ENCODE results near the gene LCLAT1.
"Not testable (repeated sequence)": the region's sequence is repeated elsewhere in the genome, so short reads cannot be mapped to it uniquely, and the experiment has no call there.

LCLAT1 gene

GRCh38 chr2:30454571-30454970 is 7.5 kb downstream of the LCLAT1 start:
- peak; percentile 10 for DNase-seq (ENCODE audit: low read depth)

DNA sequence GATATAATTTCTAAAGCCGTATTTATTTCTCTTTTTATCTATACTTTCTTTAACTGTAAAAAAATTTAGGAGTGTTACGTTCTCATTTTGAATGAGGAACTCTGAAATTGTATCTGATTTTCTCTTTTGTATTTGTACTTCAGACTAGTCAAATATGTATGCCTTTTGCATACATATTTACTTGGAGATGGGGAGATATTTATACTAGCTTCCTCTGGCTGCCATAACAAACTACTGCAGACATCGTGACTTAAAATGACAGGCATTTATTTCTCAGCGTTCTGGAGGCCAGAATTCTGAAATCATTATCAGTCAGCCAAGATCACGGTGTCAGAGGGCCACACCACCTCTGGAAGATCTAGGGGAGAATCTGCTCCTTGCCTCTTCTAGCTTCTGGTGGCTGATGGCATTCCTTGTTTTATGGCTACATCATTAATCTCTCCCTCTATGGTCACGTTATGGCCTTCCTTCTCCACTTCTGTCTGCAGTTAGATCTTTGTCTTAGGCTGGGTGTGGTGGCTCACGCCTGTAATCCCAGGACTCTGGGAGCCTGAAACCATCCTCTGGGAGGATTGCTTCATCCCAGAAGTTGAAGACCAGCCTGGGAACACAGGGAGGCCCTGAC is 8.2 kb downstream of the LCLAT1 start:
- DNase-seq (ENCODE audit: low read depth) = no peak

DNA sequence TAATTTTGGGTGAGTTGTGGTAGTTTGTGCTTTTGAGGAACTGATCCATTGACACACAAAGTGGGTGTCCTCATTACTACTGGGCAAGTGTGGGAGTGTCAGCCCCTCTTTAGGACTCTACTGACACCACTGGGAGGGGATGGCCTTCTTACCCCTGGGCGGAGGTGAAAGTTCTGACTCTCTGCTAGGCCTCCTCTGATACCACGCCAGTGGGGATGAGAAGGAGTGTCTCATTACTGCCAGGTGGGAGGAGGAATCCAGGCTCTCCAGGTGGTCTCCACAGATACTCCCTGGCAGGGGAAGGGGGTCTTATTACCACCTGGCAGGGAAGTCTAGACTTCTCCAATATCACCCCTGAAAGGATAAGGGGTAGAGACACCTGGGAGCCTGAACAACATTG is 9.1 kb downstream of the LCLAT1 start:
- no peak for DNase-seq (ENCODE audit: low read depth)

- no peak for DNase-seq (ENCODE audit: low read depth)
Observed at GRCh38 chr2:30456579-30456978, 9.5 kb downstream of the LCLAT1 start.

GRCh38 chr2:30457296-30457695 is 10.2 kb downstream of the LCLAT1 start:
- no peak for DNase-seq (ENCODE audit: low read depth)

GRCh38 chr2:30459140-30459539 is 12.1 kb downstream of the LCLAT1 start:
- no peak for DNase-seq (ENCODE audit: low read depth)

GRCh38 chr2:30462131-30462857 is 15.2 kb downstream of the LCLAT1 start:
- DNase-seq (ENCODE audit: low read depth) = no peak

GRCh38 chr2:30463535-30463934 is 16.5 kb downstream of the LCLAT1 start:
- DNase-seq (ENCODE audit: low read depth) = no peak

- DNase-seq (ENCODE audit: low read depth) = no peak
Observed at GRCh38 chr2:30464544-30465170, 17.6 kb downstream of the LCLAT1 start.

- DNase-seq (ENCODE audit: low read depth) = no peak
Observed at GRCh38 chr2:30465171-30465545, 18.1 kb downstream of the LCLAT1 start.

DNA sequence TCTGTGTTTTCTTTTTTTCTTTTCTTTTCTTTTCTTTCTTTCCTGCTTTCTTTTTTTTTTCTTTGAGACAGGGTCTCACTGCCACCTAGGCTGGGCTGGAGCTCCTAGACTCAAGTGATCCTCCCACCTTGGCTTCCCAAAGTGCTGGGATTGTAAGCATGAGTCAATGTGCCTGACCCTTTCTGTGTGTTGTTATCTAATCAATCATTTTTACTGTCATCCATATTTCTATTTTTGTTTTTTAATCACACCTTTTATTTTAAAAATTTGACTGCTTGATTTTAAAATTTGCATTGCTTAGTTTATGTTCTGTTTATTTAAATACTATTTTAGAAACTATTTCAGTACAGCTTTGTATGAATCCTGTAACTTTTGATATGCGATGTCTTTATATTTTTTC is 19.2 kb downstream of the LCLAT1 start:
- DNase-seq (ENCODE audit: low read depth) = no peak

- not testable (repeated sequence) for DNase-seq (ENCODE audit: low read depth)
Observed at GRCh38 chr2:30467062-30467826, 20.2 kb downstream of the LCLAT1 start.

DNA sequence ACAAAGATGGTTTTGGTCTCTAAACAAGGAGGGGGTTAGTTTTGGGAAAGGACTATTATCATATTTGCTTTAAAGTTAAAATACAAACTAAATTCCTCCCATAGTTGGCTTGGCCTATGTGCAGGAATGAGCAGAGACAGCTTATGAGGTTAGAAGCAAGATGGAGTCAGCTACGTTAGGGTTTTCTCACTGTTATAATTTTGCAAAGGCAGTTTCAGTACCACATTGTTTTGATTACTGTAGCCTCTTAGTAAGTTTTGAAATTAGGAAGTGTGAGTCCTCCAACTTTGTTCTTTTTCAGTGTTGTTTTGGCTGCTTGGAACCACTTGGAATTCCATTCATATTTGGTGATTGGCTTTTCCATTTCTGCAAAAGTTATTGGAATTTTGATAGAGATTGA is 23.4 kb downstream of the LCLAT1 start:
- DNase-seq (ENCODE audit: low read depth) = no peak

DNA sequence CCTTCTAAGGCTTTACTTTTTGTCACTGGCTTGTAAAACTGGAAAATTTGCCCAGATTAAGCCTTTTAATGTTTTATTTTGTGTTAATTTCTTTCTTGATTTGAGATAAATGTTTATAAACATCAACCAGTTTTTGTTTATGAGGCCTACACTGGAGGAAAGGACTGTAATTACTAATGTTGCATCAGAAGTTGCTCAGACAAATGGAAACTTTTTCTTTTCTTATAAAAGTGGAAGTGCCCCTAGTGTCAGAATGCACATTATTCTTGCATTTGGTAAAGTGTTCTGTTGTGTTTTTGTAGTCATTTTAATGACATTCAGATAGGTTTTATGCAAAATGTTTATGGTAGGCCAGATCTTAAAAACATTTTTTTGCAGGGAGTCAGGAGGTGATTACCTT is 25.3 kb downstream of the LCLAT1 start:
- no peak for DNase-seq (ENCODE audit: low read depth)

DNA sequence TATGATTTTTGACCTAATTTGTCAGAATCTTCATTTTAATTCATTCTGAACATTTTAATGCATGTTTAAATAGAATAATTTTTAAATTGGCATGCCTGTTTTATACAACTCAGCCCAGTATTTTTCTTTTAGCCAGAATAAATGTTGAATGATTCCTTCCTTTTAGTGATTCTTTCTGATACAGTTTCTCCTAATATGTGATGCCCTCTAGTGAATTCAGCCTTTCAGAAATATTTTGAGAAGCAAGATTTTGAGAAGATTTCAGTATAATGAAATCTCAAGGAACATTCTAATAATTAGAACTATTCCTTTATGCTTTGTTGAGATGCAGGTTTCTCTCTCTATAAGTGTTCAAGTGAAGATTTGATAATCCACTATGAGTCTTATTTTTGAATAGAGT is 28.5 kb downstream of the LCLAT1 start:
- no peak for DNase-seq (ENCODE audit: low read depth)

- DNase-seq (ENCODE audit: low read depth) = no peak
Observed at GRCh38 chr2:30476636-30477035, 29.6 kb downstream of the LCLAT1 start.

- DNase-seq (ENCODE audit: low read depth) = no peak
Observed at GRCh38 chr2:30480703-30481322, 33.8 kb downstream of the LCLAT1 start.

DNA sequence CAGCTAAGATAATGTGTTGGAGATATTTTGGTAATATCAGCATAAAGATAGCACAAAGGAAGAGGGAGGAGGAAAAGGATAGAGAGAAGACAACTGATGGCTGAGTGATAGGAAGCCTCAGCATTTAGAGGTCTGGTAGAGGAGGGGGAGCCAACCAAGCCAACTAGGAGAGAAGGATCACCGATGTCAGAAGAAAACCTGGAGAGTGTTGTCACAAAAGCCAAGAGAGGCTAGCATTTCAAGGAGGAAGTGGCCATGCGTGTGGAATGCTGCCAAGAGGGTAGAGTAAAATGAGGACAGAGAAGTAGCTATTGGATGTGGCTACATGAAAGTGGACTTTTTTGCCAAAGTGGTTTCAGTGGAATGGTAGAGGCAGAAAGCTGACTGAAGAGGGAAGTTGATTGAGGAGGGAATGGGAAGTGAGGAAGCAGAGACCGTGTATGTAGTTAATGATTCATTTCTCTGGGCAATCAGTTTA is 34.3 kb downstream of the LCLAT1 start:
- DNase-seq (ENCODE audit: low read depth) = no peak

DNA sequence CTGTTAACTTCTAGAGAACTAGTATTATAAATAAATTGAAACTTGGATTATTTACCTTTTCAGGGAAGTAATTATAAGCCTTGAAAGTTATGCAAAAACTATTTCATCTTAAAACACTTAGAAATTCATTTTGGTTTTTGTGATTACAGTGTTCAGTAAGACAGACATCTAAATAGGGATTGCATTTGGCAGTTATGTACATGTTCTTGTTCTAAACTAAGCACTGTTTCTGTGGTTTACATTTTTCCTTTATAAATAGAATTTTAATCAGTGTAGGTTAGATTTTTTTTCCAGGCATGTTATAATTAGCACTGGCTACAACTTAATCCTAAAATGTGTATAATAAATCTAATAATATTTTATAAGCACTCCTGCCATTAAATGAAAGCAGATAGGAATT is 35.0 kb downstream of the LCLAT1 start:
- no peak for DNase-seq (ENCODE audit: low read depth)

DNA sequence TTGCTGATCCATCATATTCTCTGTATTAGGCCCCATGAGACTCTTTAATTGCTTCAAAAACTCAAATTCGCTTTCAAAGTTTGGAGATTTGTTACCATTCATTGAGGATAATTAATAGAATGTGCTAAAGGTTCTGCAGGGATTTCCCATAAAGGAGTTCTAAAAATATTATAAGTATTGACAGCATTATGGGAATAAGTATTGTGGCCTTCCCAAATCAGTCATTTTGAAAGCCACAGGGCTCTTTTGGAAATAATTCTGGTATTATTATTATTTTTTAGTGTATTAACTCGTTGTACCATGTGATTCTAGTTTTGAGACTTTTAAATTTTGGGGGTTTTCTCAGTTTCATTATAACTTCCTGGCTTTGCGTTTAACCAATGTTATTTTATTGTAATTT is 37.1 kb downstream of the LCLAT1 start:
- DNase-seq (ENCODE audit: low read depth) = no peak

DNA sequence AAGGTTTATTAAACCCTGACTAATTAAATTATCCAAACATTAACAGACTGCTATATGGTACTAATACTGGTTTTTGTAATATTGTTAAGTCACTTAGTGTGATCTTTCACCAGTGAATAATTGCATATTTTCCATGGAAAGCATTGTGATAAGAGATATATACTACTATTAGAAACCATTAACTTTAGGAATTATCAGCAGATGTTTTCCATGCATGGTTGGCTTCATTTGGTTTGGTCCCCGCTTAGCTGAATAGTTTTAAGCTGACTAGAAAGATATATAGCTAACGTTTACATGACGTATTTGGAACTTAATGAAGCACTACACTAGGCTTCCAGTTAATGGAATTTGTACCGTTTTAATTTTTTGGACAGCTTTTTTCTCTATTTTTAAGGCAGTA is 37.9 kb downstream of the LCLAT1 start:
- DNase-seq (ENCODE audit: low read depth) = no peak

DNA sequence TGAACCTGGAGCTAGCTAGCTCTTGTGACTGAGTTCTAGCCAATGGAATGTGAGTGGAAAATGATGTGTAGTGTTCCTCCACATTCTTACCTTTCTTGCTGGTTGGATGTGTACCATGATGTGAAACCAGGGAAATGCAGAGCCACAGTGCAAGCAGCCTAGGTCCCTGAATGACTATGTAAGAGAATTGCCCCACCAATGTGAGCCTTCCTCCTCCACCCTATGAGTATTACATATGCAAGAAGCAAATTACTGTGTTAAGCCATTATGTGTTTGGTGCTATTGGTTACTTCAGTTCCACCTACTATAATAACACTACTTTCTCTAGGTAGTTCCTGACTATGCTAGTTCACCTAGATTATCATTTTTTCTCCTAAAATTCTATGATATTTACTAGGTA is 39.6 kb downstream of the LCLAT1 start:
- no peak for DNase-seq (ENCODE audit: low read depth)

Measured in ELR (cell line).